HUES48 (cell line): ENCODE measurements around the gene PDGFRA.

Source experiments
- H3K27ac ChIP-seq: one replicate; pipeline ENCODE4 v1.7.0; 2013; ENCODE audit warnings: low read depth, low read length, inconsistent platforms
- H3K27me3 ChIP-seq: 2 replicates; pipeline ENCODE4 v1.6.1; 2013; ENCODE audit warnings: mild to moderate bottlenecking, low read length; ENCODE audit not compliant: control insufficient read depth, insufficient read depth
- H3K36me3 ChIP-seq: 2 replicates; pipeline ENCODE4 v1.6.1; 2013; ENCODE audit warnings: low read length; ENCODE audit not compliant: control insufficient read depth, insufficient read depth
- H3K4me1 ChIP-seq: 2 replicates; pipeline ENCODE4 v1.6.1; 2013; ENCODE audit warnings: mild to moderate bottlenecking, low read length; ENCODE audit not compliant: control insufficient read depth, insufficient read depth
- H3K4me3 ChIP-seq: 2 replicates; pipeline ENCODE4 v1.5.1; 2013; ENCODE audit warnings: mild to moderate bottlenecking, low read depth, low read length
- H3K9ac ChIP-seq: 2 replicates; pipeline ENCODE4 v1.6.1; 2013; ENCODE audit warnings: mild to moderate bottlenecking, low read depth, low read length, moderate library complexity
- H3K9me3 ChIP-seq: 2 replicates; pipeline ENCODE4 v1.6.1; 2013; ENCODE audit warnings: low read length; ENCODE audit not compliant: control insufficient read depth, insufficient read depth

PDGFRA gene

GRCh38 chr4:54265366-54265765 is 36.3 kb downstream of the PDGFRA start:
- Histone ChIP-seq H3K27ac (no peak overlapping the region), H3K9me3 (no peaks in the 10 kb centered on the region), H3K4me1 (peaks cover 7% of the 10 kb centered on the region), H3K27me3 (no peaks in the 10 kb centered on the region), H3K36me3 (no peaks in the 10 kb centered on the region), H3K4me3 (no peak overlapping the region), H3K9ac (no peak overlapping the region)

GRCh38 chr4:54268151-54268550 is 39.1 kb downstream of the PDGFRA start:
- H3K4me3 ChIP-seq: no peak overlapping the region
- H3K27me3 ChIP-seq: no peaks in the 10 kb centered on the region
- no peak overlapping the region for H3K27ac ChIP-seq
- no peaks in the 10 kb centered on the region for H3K9me3 ChIP-seq
- no peak overlapping the region for H3K9ac ChIP-seq
- H3K36me3 ChIP-seq: no peaks in the 10 kb centered on the region
- H3K4me1 ChIP-seq: no peaks in the 10 kb centered on the region; the same call in 1 of the 2 replicates

GRCh38 chr4:54271464-54271863 is 42.4 kb downstream of the PDGFRA start:
- Histone ChIP-seq H3K27me3 (0 out of 2 replicates have a peak, but pooled peaks cover 5% of the 10 kb centered on the region), H3K36me3 (no peaks in the 10 kb centered on the region), H3K4me1 (peaks cover 19% of the 10 kb centered on the region), H3K27ac (no peak overlapping the region), H3K4me3 (no peak overlapping the region), H3K9me3 (no peaks in the 10 kb centered on the region), H3K9ac (no peak overlapping the region)

GRCh38 chr4:54272051-54272450 is 43.0 kb downstream of the PDGFRA start:
- Histone ChIP-seq H3K27me3 (0 out of 2 replicates have a peak, but pooled peaks cover 5% of the 10 kb centered on the region), H3K9me3 (no peaks in the 10 kb centered on the region), H3K4me3 (no peak overlapping the region), H3K36me3 (no peaks in the 10 kb centered on the region), H3K9ac (no peak overlapping the region), H3K4me1 (peaks cover 25% of the 10 kb centered on the region), H3K27ac (no peak overlapping the region)

GRCh38 chr4:54274264-54274663 is 45.2 kb downstream of the PDGFRA start:
- Histone ChIP-seq H3K36me3 (no peaks in the 10 kb centered on the region), H3K27ac (no peak overlapping the region), H3K4me1 (peaks cover 46% of the 10 kb centered on the region), H3K27me3 (0 out of 2 replicates have a peak, but pooled peaks cover 5% of the 10 kb centered on the region), H3K9me3 (no peaks in the 10 kb centered on the region), H3K4me3 (no peak overlapping the region), H3K9ac (no peak overlapping the region)

GRCh38 chr4:54274795-54275665 is 45.9 kb downstream of the PDGFRA start:
- Histone ChIP-seq H3K9ac (no peak overlapping the region), H3K27me3 (0 out of 2 replicates have a peak, but pooled peaks cover 5% of the 10 kb centered on the region), H3K36me3 (no peaks in the 10 kb centered on the region), H3K27ac (no peak overlapping the region), H3K9me3 (no peaks in the 10 kb centered on the region), H3K4me3 (no peak overlapping the region), H3K4me1 (peaks cover 46% of the 10 kb centered on the region)

GRCh38 chr4:54276641-54277430 is 47.7 kb downstream of the PDGFRA start:
- Histone ChIP-seq H3K9me3 (peaks cover 12% of the 10 kb centered on the region), H3K36me3 (peaks cover 13% of the 10 kb centered on the region), H3K4me3 (peak overlapping the region; percentile 52), H3K27ac (peak overlapping the region; percentile 83), H3K4me1 (peaks cover 46% of the 10 kb centered on the region), H3K9ac (no peak overlapping the region), H3K27me3 (0 out of 2 replicates have a peak, but pooled peaks cover 5% of the 10 kb centered on the region)

GRCh38 chr4:54277691-54278090 is 48.6 kb downstream of the PDGFRA start:
- 0 out of 2 replicates have a peak, but pooled peaks cover 5% of the 10 kb centered on the region for H3K27me3 ChIP-seq
- H3K36me3 ChIP-seq: peaks cover 13% of the 10 kb centered on the region
- peaks cover 46% of the 10 kb centered on the region for H3K4me1 ChIP-seq
- peak overlapping the region; percentile 83 for H3K27ac ChIP-seq
- H3K4me3 ChIP-seq: peak overlapping the region; percentile 52
- peak overlapping the region; percentile 19; the same call in 1 of the 2 replicates for H3K9ac ChIP-seq
- peaks cover 21% of the 10 kb centered on the region for H3K9me3 ChIP-seq

- Histone ChIP-seq H3K9ac (no peak overlapping the region), H3K4me1 (peaks cover 46% of the 10 kb centered on the region), H3K27me3 (0 out of 2 replicates have a peak, but pooled peaks cover 5% of the 10 kb centered on the region), H3K4me3 (peak overlapping the region; percentile 52; the same call in 1 of the 2 replicates), H3K27ac (peak overlapping the region; percentile 14), H3K9me3 (peaks cover 26% of the 10 kb centered on the region), H3K36me3 (peaks cover 13% of the 10 kb centered on the region)
Measured at GRCh38 chr4:54278216-54278615, 49.1 kb downstream of the PDGFRA start.

- no peak overlapping the region for H3K27ac ChIP-seq
- H3K36me3 ChIP-seq: peaks cover 13% of the 10 kb centered on the region
- peaks cover 29% of the 10 kb centered on the region for H3K4me1 ChIP-seq
- no peak overlapping the region for H3K9ac ChIP-seq
- peaks cover 35% of the 10 kb centered on the region for H3K9me3 ChIP-seq
- H3K27me3 ChIP-seq: no peaks in the 10 kb centered on the region
- no peak overlapping the region for H3K4me3 ChIP-seq
Measured at GRCh38 chr4:54281054-54281766, 52.1 kb downstream of the PDGFRA start.
